Dermis microvascular lymphatic vessel endothelial cell (primary cell): ENCODE data around the gene RPL22. TPM values are rescaled to one million over a fixed set of nuclear protein-coding genes. Genes with fewer than 3 reads are reported as not detected.
"Not testable (repeated sequence)": the region's sequence is repeated elsewhere in the genome, so short reads cannot be mapped to it uniquely, and the experiment has no call there.

ENCODE experiments used
- DNase-seq, 2 donors: peaks; one replicate each; pipeline versions ENCODE4 v3.0.0 to v3.0.0-alpha.2; 2010; ENCODE audit warnings: low read depth in 2 of 2
- total RNA-seq: library from RNA; depleted of rRNA; stranded (reverse); fragments of >200 nt; gene quantifications from 2 replicates; pipeline ENCODE4 v1.2.1, GENCODE V29; 2014

Gene RPL22
- total RNA-seq, 1 donor from 2014 or later: 132 TPM

DNA sequence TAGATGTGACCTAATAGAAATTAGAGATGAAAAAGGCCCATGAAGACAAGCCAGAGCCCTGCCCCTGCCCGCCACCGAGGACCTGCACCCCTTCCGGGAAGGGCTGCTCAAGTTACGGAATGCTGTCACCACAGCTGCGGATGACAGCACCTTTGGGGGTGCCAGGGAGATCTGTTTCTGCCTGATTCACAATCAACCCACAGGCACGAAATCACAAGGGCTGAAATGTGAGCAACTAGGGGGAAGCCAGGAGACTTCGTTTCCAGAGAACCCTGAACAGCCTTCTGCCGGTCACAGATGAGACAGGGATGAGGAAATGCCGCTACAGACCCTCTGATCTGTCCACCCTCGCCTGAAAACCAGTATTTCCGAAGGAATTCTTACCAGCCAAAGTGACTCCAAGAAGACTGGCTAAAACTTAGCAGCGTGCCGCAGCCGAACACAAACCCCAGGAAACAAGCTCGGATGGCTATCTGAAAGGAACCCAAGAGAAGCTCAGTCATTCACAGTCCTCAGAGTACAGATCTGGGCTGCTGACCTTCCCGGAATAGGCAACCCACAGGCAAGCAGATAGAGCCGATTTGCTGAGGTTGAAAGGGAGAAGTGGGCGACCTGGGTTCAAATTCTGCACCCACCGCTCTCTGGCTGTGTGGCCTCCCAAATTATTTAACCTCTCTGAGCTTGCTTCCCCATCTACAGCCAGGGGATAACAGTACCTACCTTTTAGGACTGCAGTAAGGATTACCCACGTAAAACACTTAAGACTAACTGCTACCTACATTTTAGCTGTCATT is 35.3 kb upstream of the RPL22 start:
- no peak for DNase-seq

DNA sequence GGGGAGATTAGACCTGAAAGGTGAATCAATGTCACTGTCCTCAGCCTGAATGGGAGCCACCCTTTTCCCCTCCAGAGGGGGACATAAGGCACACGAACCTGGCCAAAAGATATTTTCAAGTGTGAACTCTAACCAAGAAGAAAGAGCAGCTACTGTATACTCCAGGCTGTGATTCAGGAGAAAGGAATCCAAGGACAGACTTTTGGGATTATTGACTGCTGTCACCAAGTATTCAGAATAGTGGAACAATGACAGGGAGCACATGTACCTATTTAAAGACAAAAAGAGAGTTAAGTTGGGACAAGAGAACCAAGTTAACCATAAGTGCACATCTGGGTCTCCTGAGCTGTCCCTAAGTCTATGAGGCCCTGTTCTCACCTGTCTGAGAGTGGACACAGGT is 34.0 kb upstream of the RPL22 start:
- DNase-seq: no peak

DNA sequence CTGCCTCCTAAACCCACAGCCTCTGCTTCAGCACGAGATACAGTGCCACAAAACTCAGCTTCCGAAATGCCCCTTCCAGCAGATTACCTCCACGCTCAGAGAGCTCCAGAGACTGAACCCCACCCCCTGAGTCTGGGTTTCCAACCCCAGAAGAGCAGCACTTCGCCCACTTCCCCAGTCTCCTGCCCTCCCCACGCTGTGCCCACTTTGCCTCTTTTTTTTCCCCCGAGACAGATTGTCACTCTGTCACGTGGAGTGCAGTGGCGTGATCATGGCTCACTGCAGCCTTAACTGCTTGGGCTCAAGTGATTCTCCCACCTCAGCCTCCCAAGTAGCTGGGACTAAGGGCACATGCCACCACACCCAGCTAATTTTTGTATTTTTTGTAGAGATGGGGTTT is 26.3 kb upstream of the RPL22 start:
- DNase-seq: no peak

DNA sequence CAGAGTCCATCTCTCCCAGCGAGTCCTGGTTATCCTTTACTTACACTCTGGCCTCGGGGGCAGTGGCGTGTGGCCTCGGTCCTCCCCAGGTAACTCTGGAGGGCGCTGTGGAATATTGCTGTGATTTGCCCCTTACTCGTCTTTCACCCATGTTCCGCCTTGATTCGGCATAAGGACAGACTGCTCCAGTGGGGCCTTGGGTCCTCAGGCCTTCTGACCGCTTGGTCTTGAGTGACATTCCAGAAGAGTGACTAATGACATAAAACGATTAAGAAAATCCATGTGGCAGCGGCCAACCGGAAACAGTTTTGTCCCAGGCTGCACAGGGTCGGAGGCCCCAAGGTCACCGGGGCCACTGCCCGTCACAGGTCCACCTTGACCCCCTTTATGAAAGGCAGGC is 25.3 kb upstream of the RPL22 start:
- DNase-seq: no peak

DNA sequence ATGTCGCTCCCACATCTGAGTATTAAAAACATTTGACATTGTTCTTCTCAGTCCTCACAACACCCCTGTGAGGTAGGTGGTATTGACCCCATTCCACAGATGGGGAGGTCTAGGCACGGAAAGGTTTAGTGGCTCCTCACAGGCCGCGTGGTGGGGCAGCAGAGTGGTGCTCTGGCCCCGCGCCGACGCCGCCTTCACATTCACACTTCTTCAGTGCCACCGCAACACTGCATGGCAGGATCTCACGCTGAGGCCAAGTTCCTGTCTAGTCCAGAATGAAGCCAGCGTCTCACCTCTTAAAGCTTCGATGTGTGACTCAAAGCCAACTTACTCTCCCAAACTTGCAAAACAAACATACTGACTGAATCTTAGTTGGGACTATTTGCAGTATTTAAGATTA is 24.2 kb upstream of the RPL22 start:
- no peak for DNase-seq

DNA sequence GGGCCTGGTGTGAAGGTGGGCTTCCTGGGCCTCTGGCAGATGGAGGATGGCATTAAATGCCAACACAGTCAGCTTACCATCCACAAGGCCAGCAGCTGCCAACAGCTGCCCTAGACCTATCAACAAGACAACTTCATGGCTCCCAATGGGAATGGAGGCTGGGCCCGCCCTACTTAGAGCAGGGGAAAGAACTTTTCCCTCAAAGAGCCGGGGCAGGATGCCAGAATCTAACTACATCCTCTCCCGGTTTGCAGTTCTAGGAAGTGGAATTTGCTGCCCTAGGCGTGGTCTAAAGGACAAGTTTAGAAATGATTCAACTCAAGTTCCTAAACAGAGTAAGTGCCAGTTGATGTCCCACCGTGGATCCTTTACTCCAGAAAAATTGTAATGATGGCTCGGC is 23.2 kb upstream of the RPL22 start:
- DNase-seq: peak in 1 of 2 donors; percentile 36

DNA sequence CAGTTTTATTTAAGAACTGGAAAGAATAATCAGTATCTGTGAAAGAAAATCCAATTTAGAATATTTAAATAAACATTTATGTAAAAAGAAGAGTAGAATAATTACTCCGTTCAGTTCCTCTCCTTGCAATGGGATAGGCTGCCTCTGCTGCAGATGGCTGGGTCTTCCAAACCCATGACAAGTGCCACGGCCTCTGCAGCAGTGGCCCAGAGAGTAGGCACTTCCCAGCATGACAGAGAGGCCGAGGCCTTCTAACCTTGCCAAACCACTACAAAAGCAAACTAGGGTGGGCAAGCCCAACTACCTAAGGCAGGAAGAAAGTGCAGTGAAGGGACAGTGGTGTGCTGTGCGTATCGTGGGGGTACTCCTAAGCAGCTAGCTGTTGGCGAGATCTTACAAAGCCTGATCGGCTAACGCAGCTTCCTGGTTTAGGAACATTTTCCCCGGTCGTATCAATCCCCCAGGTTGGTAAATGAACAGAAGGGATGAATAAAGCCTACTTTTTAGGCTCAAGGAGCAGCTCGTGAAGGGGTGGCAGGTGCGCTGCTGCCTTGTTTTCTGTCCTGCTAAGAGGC is 21.9 kb upstream of the RPL22 start:
- DNase-seq: no peak

DNA sequence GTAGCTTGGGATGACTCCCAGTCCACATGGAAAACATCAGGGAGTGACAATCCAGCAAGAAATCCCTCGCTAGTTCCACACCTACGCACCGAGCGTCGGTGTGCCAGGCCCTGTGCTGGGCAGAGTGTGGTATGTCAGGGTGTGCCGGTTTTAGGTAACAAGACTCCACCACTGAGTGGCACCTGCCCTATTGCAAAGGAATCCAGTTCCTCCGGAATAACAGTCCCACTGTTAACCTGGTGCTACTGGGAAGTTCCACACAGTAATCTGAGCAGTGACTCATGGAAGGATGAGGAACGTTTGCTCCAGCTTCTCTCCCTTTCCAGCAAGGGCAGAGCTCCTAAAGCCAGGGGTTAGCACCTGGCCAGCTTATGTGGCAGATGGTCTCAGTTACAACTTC is 20.8 kb upstream of the RPL22 start:
- no peak for DNase-seq

DNA sequence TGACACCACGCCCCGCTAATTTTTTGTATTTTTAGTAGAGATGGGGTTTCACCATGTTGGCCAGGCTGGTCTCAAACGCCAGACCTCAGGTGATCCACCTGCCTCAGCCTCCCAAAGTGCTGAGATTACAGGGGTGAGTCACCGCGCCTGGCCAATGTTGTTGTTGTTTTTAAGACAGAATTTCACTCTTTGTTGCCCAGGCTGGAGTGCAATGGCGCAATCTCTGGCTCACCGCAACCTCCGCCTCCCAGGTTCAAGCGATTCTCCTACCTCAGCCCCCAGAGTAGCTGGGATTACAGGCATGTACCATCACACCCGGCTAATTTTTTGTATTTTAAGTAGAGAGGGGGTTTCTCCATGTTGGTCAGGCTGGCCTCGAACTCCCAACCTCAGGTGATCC is 20.2 kb upstream of the RPL22 start:
- not testable (repeated sequence) for DNase-seq

DNA sequence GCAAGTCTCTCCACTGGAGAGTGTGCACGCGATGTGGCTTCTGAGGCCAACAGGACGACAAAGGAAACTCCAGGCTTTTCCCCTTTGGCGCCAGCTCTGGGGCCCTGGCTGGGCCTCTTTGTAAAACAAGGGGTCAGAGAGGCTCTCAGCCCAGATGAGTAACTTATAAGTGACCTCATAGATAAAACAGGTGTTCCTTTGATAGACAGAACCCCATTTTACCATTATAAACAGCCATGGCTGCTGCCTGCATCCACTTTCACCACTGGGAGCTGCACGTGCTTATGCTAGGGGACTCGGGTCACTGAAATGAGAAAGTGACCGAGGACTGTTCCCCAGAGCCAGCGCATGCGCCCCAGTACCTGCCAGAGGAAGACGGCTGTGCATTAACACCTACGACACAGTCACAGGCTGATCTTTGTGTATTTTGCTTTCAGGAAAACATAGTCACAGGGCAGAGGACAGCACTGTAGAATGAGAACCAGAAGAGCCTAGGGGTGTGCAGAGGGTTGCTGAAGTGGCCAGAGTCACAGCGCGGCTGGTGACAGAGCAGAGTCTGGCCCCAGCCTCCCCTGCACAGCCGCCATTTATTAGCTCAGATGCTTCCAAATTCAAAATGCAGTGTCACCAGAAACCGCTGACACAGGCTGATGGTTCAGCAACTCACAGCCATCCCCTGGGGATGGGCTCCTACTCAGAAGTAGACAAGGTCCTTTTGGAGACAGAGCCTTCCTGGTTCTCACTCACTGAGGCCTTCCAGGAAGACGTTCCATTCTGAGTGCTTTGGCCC is 19.2 kb upstream of the RPL22 start:
- DNase-seq: no peak

DNA sequence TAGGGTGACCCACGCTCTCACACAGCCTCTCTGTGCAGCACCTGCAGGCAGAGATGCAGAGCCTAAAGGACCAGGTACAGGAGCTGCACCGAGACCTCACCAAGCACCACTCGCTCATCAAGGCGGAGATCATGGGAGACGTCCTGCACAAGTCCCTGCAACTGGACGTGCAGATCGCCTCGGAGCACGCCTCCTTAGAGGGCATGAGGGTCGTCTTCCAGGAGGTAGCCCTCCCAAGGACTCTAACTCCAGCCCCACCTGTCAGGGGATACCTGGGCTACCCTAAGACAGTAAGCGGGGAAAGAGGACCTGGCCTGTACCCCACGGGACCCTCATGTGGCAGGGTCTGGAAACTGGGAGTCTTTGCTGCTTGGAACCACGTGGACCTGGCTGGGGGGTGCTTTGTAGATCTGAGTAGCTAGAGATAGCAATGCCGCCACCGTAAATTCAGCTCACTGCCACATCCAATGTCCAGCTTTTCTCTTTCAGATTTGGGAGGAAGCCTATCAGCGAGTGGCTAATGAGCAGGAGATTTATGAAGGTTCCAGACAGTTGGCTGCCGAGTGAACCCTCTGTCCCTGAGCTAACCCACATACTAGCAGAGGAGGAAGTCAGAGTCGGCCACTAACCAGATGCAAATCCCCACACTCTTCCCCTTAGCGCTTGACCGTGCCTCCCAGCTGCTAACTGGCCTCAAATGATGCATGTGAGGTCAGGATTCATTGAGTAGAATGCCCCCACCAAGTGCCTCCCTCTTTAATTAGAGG is 13.0 kb upstream of the RPL22 start:
- DNase-seq: no peak

DNA sequence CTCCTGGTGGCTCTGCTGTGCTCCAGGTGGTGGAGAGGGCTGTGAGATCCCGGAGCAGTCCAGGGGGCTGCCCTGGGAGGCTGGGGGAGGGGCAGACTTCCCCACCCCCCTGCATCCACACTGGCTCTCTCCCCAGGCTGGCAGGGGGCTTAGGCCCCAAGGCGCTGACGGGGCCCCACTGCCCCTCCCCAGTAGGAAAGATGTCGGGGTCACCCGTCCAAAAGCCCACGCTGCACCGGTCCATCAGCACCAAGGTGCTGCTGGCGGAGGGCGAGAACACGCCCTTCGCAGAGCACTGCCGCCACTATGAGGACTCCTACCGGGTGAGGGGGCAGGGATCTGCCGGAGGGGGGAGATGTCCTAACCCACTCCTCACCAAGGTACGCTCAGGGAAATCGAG is 12.3 kb upstream of the RPL22 start:
- DNase-seq: no peak

DNA sequence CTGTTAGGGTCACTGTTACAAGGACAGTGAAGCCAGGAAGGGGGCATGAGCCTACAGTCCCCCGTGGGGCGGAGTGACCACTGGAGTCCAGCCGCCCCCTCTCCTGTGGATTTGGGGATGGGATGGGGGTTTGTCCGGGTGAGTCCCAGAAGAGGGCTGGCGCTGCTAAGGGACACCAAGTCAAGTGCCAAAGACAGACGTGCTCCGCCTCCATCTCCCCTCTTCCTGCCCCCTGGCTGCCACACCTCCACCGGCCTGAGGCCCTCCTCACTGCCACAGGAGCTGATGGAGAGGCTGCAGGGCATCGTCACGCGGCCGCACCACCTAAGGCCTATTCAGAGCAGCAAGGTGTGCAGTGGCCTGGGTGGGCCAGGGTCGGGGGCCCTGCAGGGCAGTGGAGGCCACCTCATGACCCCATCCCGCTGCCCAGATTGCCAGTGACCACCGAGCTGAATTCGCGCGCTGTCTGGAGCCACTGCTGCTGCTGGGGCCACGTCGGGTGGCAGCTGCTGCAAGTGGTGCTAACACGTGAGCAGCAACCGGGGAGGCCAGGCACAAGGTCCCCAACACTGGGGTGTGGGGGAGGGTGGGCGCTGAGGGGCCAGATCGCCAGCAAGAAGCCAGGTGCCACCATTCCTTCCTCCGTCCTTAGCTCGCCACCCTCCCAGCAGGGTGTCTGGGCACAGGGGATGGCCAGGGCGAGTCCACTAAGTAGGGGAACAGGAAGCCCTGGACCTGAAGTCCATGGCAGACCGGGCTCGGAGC is 11.4 kb upstream of the RPL22 start:
- DNase-seq: no peak

DNA sequence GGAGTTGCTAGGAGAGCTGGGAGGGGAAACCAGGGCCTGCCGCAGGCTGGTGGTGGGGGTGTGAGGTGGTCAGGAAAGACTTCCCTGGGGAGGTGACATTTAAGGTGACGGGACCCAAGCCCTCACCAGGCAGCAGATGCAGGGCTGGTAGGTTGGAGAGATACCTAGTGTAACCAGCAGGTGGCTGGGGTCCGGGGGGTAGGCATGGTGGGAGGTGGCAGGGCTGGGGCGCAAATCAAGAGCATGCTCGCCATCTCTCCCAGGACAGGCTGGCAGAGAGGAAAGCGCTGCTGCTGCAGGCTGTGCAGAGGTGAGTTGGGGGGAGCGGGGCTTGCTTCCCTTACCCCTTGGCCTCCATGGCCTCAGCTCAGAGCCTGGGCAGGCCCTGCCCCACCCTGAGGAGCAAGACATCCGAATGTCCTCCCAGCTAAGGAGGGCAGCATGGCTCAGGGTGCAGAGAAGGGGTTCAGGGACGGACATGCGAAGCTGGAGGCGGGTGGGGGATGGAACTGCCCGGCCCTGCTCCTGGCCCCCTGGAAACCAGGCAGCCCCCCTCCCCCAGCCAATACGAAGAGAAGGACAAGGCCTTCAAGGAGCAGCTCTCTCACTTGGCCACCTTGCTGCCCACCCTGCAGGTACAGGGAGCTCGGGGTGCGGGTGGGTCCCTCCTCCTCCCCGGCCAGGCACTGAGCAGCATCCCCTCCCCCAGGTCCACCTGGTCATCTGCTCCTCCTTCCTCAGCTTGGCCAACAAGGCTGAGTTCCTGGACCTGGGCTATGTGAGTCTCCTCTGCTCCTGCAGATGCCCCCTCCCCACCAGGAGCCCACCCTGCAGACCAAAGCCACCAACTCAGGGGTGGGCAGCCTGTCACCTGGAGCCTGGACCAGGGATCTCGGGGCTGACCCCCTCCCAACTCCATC is 10.5 kb upstream of the RPL22 start:
- no peak for DNase-seq

DNA sequence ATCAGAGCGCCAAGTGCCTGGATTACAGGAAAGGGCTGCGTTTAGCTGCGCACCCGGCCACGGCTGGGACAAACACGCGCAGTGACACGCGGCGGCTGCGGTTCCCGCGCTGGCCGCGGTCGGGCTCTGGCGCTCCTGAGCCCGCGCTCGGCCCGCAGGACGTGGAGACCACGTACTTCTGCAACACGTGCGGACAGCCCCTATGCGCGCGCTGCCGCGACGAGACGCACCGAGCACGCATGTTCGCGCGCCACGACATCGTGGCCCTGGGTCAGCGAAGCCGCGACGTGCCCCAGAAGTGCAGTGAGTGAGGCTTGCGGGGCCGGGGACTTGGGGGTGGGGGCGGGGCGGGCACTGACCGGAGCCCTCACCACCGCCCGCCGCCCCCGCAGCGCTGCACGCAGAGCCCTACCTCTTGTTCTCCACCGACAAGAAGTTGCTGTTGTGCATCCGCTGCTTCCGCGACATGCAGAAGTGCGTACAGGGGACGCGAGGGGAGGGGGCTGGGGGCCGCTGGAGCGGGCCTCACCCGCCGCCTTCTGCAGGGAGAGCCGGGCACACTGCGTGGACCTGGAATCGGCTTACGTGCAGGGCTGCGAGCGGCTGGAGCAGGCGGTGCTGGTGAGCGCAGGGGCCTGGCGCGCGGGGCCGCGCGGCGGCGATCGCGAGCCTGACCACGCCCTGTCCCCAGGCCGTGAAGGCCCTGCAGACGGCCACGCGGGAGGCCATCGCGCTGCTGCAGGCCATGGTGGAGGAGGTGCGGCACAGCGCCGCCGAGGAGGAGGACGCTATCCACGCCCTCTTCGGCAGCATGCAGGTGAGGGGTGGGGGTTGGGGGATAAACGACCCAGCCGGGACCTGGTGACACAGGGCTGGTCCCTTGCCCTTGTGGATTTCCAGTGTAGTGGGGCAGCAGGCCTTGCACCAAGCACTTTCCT is 9.6 kb upstream of the RPL22 start:
- peak; percentile 31 to 72 for DNase-seq

DNA sequence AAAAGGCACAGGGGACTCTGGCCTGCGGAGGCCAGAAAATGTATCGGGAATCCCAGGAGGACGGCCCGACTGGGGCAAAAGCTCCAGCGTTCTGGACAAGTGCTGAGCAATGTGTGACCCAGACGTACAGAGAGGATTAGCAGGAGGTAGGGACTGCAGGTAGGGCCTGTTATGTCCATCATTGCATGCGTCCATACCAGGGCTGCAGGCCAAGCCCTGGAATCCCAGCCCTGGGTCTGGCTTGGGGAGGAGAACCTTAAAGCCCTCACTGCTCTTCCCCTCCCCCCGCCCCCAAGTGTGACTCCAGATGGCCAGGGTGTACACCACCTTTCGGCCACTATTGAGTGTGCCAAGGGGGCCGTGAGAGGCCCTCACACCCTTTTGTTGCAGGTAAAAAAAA is 8.5 kb upstream of the RPL22 start:
- DNase-seq: no peak

DNA sequence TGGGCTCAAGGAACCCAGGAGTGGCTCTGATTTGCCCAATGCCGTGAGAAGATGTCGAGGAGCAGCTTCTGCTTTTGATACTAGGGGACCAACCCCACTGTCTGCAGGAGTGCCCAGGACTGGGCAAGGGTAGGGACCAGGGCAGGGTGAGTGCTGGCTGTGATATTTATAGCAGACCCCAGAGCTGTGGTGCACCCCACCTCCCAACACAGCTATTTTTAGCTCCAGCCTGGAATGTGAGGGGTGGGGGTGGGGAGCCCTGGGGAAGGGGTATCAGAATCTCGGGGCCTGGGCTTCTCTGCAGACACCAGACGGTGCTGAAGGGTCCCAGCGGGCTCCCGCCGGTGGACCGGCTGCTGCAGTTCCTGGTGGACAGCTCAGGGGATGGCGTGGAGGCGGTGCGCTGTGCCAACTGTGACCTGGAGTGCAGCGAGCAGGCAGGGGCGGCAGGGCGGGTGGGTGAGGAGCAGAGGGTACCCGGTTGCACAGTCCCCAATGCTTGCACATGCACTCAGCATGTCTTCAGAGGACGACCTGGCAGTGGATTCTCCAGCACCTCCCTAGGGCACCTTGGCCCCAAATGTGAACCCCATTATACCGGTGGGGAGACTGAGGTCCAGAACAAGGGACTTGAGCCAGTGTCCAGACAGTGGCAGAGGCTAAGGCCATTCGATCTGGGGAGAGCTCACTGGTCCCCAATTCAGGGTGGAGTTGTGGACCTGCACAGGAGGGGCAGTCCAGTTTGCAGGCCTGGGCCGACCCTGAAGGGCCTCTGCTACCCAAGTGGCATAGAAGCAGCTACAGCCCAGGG is 7.9 kb upstream of the RPL22 start:
- no peak for DNase-seq

DNA sequence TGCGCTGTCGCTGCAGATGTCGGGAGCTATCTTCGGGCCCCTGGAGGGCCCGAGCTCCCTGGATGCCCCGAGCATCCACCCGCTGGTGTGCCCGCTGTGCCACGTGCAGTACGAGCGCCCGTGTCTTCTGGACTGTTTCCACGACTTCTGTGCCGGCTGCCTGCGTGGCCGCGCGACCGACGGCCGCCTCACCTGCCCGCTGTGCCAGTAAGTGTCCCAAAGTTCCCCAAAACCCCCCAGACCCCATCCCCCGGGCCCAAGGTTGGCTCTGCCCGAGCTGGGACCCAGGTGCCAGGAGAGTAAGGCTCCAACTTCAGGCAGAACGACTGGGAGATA is 7.1 kb upstream of the RPL22 start:
- DNase-seq: no peak
